ENCODE results near the gene SST.

Gene SST

GRCh38 chr3:187626581-187626980 is 43.6 kb downstream of the SST start:
- no peak for DNase-seq

- DNase-seq = no peak
These were observed 45.6 kb downstream of the SST start for GRCh38 chr3:187624588-187624987.

GRCh38 chr3:187623285-187623814 is 46.8 kb downstream of the SST start:
- no peak for DNase-seq

GRCh38 chr3:187621881-187622280 is 48.3 kb downstream of the SST start:
- no peak for DNase-seq

GRCh38 chr3:187619461-187619860 is 50.7 kb downstream of the SST start:
- no peak for DNase-seq
